ENCODE data around the gene CMTM3. TPM values are rescaled to one million over a fixed set of nuclear protein-coding genes. Genes with fewer than 3 reads are reported as not detected.

CMTM3 gene
- total RNA-seq, 2 donors from 2014 or later: 60.5 to 74.6 TPM

GRCh38 chr16:66640724-66641314 lies 36.3 kb downstream of the CMTM3 start:
- DNase-seq: no peak
- no peak overlapping the region for H3K4me3 Mint-ChIP-seq
- ATAC-seq: no peak
- peaks cover 13% of the 10 kb centered on the region for H3K27me3 Mint-ChIP-seq
- no peaks in the 10 kb centered on the region for H3K9me3 ChIP-seq (ENCODE audit: control insufficient read depth, low read length, poor library complexity, severe bottlenecking)
- peaks cover 4% of the 10 kb centered on the region for H3K4me1 Mint-ChIP-seq
- H3K36me3 Mint-ChIP-seq (ENCODE audit: low read depth): no peaks in the 10 kb centered on the region
- H3K27ac Mint-ChIP-seq: no peak overlapping the region

- no peak overlapping the region for H3K4me3 Mint-ChIP-seq
Observed at GRCh38 chr16:66641387-66641786, 36.9 kb downstream of the CMTM3 start.

GRCh38 chr16:66647866-66648265 lies 43.4 kb downstream of the CMTM3 start:
- H3K4me3 Mint-ChIP-seq: no peak overlapping the region
- ATAC-seq: no peak
- DNase-seq: no peak
- peaks cover 7% of the 10 kb centered on the region for H3K4me1 Mint-ChIP-seq
- H3K36me3 Mint-ChIP-seq (ENCODE audit: low read depth): no peaks in the 10 kb centered on the region
- no peaks in the 10 kb centered on the region for H3K9me3 ChIP-seq (ENCODE audit: control insufficient read depth, low read length, poor library complexity, severe bottlenecking)
- peaks cover 4% of the 10 kb centered on the region for H3K27me3 Mint-ChIP-seq
- H3K27ac Mint-ChIP-seq: no peak overlapping the region

More at GRCh38 chr16:66641387-66641786, 36.9 kb downstream of the CMTM3 start:
- H3K27ac Mint-ChIP-seq: no peak overlapping the region
- H3K36me3 Mint-ChIP-seq (ENCODE audit: low read depth): no peaks in the 10 kb centered on the region
- H3K27me3 Mint-ChIP-seq: peaks cover 13% of the 10 kb centered on the region
- no peak for ATAC-seq
- DNase-seq: no peak
- H3K9me3 ChIP-seq (ENCODE audit: control insufficient read depth, low read length, poor library complexity, severe bottlenecking): no peaks in the 10 kb centered on the region
- peaks cover 2% of the 10 kb centered on the region for H3K4me1 Mint-ChIP-seq

GRCh38 chr16:66649167-66649566 lies 44.7 kb downstream of the CMTM3 start:
- no peak for ATAC-seq
- no peak overlapping the region for H3K4me3 Mint-ChIP-seq
- DNase-seq: no peak

GRCh38 chr16:66649636-66650205 lies 45.2 kb downstream of the CMTM3 start:
- ATAC-seq: no peak
- Mint-ChIP-seq H3K4me3 (no peak overlapping the region), H3K27ac (peak overlapping the region; percentile 24), H3K27me3 (peaks cover 13% of the 10 kb centered on the region), H3K4me1 (peaks cover 9% of the 10 kb centered on the region), H3K36me3 (ENCODE audit: low read depth) (peaks cover 5% of the 10 kb centered on the region)
- DNase-seq: no peak
- H3K9me3 ChIP-seq (ENCODE audit: control insufficient read depth, low read length, poor library complexity, severe bottlenecking): no peaks in the 10 kb centered on the region

More at GRCh38 chr16:66649167-66649566, 44.7 kb downstream of the CMTM3 start:
- peaks cover 9% of the 10 kb centered on the region for H3K4me1 Mint-ChIP-seq
- no peaks in the 10 kb centered on the region for H3K9me3 ChIP-seq (ENCODE audit: control insufficient read depth, low read length, poor library complexity, severe bottlenecking)
- peaks cover 2% of the 10 kb centered on the region for H3K36me3 Mint-ChIP-seq (ENCODE audit: low read depth)
- H3K27ac Mint-ChIP-seq: peak overlapping the region; percentile 24
- peaks cover 7% of the 10 kb centered on the region for H3K27me3 Mint-ChIP-seq

- Mint-ChIP-seq H3K4me3 (peak overlapping the region; percentile 63), H3K27me3 (peaks cover 17% of the 10 kb centered on the region), H3K27ac (no peak overlapping the region), H3K4me1 (peaks cover 9% of the 10 kb centered on the region), H3K36me3 (ENCODE audit: low read depth) (peaks cover 5% of the 10 kb centered on the region)
- ATAC-seq (peak; percentile 100), DNase-seq (peak; percentile 46 to 71 (median 57))
- H3K9me3 ChIP-seq (ENCODE audit: control insufficient read depth, low read length, poor library complexity, severe bottlenecking): no peaks in the 10 kb centered on the region
Observed at GRCh38 chr16:66650707-66651473, 46.4 kb downstream of the CMTM3 start.

- Mint-ChIP-seq H3K27me3 (peaks cover 18% of the 10 kb centered on the region), H3K36me3 (ENCODE audit: low read depth) (peaks cover 5% of the 10 kb centered on the region), H3K4me1 (peaks cover 9% of the 10 kb centered on the region), H3K4me3 (peak overlapping the region; percentile 63), H3K27ac (no peak overlapping the region)
- no peaks in the 10 kb centered on the region for H3K9me3 ChIP-seq (ENCODE audit: control insufficient read depth, low read length, poor library complexity, severe bottlenecking)
- ATAC-seq (no peak), DNase-seq (no peak)
Observed at GRCh38 chr16:66651474-66651765, 46.9 kb downstream of the CMTM3 start.

GRCh38 chr16:66651965-66652364 lies 47.5 kb downstream of the CMTM3 start:
- H3K36me3 Mint-ChIP-seq (ENCODE audit: low read depth): peaks cover 5% of the 10 kb centered on the region
- H3K27me3 Mint-ChIP-seq: peaks cover 24% of the 10 kb centered on the region
- H3K27ac Mint-ChIP-seq: no peak overlapping the region
- H3K4me1 Mint-ChIP-seq: peaks cover 11% of the 10 kb centered on the region
- H3K4me3 Mint-ChIP-seq: no peak overlapping the region
- DNase-seq (no peak), ATAC-seq (no peak)
- no peaks in the 10 kb centered on the region for H3K9me3 ChIP-seq (ENCODE audit: control insufficient read depth, low read length, poor library complexity, severe bottlenecking)

GRCh38 chr16:66652661-66653360 lies 48.3 kb downstream of the CMTM3 start:
- H3K27me3 Mint-ChIP-seq: peaks cover 24% of the 10 kb centered on the region
- no peak for DNase-seq
- no peaks in the 10 kb centered on the region for H3K9me3 ChIP-seq (ENCODE audit: control insufficient read depth, low read length, poor library complexity, severe bottlenecking)
- no peak for ATAC-seq
- H3K4me1 Mint-ChIP-seq: peaks cover 11% of the 10 kb centered on the region
- peaks cover 5% of the 10 kb centered on the region for H3K36me3 Mint-ChIP-seq (ENCODE audit: low read depth)
- H3K4me3 Mint-ChIP-seq: no peak overlapping the region
- no peak overlapping the region for H3K27ac Mint-ChIP-seq

GRCh38 chr16:66653581-66654350 lies 49.3 kb downstream of the CMTM3 start:
- ATAC-seq (no peak), DNase-seq (no peak)
- H3K4me1 Mint-ChIP-seq: peaks cover 11% of the 10 kb centered on the region
- H3K27ac Mint-ChIP-seq: no peak overlapping the region
- peaks cover 5% of the 10 kb centered on the region for H3K36me3 Mint-ChIP-seq (ENCODE audit: low read depth)
- H3K27me3 Mint-ChIP-seq: peaks cover 29% of the 10 kb centered on the region
- no peak overlapping the region for H3K4me3 Mint-ChIP-seq
- H3K9me3 ChIP-seq (ENCODE audit: control insufficient read depth, low read length, poor library complexity, severe bottlenecking): no peaks in the 10 kb centered on the region

- peaks cover 5% of the 10 kb centered on the region for H3K4me1 Mint-ChIP-seq
- no peak for DNase-seq
- peaks cover 37% of the 10 kb centered on the region for H3K27me3 Mint-ChIP-seq
- no peaks in the 10 kb centered on the region for H3K9me3 ChIP-seq (ENCODE audit: control insufficient read depth, low read length, poor library complexity, severe bottlenecking)
- no peak overlapping the region for H3K27ac Mint-ChIP-seq
- no peak overlapping the region for H3K4me3 Mint-ChIP-seq
- peaks cover 5% of the 10 kb centered on the region for H3K36me3 Mint-ChIP-seq (ENCODE audit: low read depth)
- no peak for ATAC-seq
Observed at GRCh38 chr16:66656547-66656946, 52.0 kb downstream of the CMTM3 start.

GRCh38 chr16:66658143-66658859 lies 53.8 kb downstream of the CMTM3 start:
- Mint-ChIP-seq H3K36me3 (ENCODE audit: low read depth) (peaks cover 5% of the 10 kb centered on the region), H3K27me3 (peaks cover 43% of the 10 kb centered on the region), H3K4me3 (no peak overlapping the region), H3K27ac (no peak overlapping the region), H3K4me1 (peaks cover 5% of the 10 kb centered on the region)
- ATAC-seq: no peak
- no peaks in the 10 kb centered on the region for H3K9me3 ChIP-seq (ENCODE audit: control insufficient read depth, low read length, poor library complexity, severe bottlenecking)
- no peak for DNase-seq

Measured in T-helper 17 cell (primary cell).